Measurements from ENCODE around the gene TCF7L2. TPM values are rescaled to one million over a fixed set of nuclear protein-coding genes. Genes with fewer than 3 reads are reported as not detected.

The TCF7L2 gene
- total RNA-seq, 1 experiment from 2014 or later, result 14.8 TPM

GRCh38 chr10:112956631-112957350, 6.7 kb downstream of the TCF7L2 start:
- DNase-seq, result no peak
- H3K9me2 ChIP-seq (ENCODE audit: insufficient read depth), result no peaks in the 10 kb centered on the region
- no peaks in the 10 kb centered on the region for H3K27me3 ChIP-seq (ENCODE audit: insufficient read depth, low read depth)
- H4K20me1 ChIP-seq (ENCODE audit: insufficient read depth), result no peaks in the 10 kb centered on the region
- TF ChIP-seq EZH2 (IDR thresholded peaks at IDR 0.05; ENCODE audit: low read depth), result no peak
- intact Hi-C loops (cut with micrococcal nuclease; ENCODE audit: unreplicated experiment), result loop anchor here (10.0 kb wide), 2 partner anchors 212 to 392 kb away; no protein-coding TSS in a partner anchor
- H3F3A ChIP-seq (ENCODE audit: insufficient read depth, low read depth), result peaks cover 3% of the 10 kb centered on the region; the same call in 1 of the 2 replicates
- no peaks in the 10 kb centered on the region for H3K36me3 ChIP-seq (ENCODE audit: low read depth)
- peaks cover 30% of the 10 kb centered on the region for H3K4me1 ChIP-seq (replicated peaks; ENCODE audit: insufficient read depth)
- ChIA-PET POLR2A (ENCODE audit: unreplicated experiment) (no interaction called here), CTCF (no interaction called here)
- H3K4me3 ChIP-seq, result no peak overlapping the region
- no peak overlapping the region for H2AFZ ChIP-seq
- no peak overlapping the region for H3K27ac ChIP-seq
- H3K4me2 ChIP-seq, result no peak overlapping the region
- no TSS peak for BruUV-seq (replicated peaks)
- H3K9me3 ChIP-seq (ENCODE audit: insufficient read depth, low read depth), result no peaks in the 10 kb centered on the region
- peaks cover 62% of the 10 kb centered on the region for H3K79me2 ChIP-seq (ENCODE audit: low read depth)

GRCh38 chr10:112957640-112958092, 7.6 kb downstream of the TCF7L2 start:
- Histone ChIP-seq H3K27ac (no peak overlapping the region), H3K27me3 (ENCODE audit: insufficient read depth, low read depth) (no peaks in the 10 kb centered on the region), H3F3A (ENCODE audit: insufficient read depth, low read depth) (no peaks in the 10 kb centered on the region), H3K4me1 (replicated peaks; ENCODE audit: insufficient read depth) (peaks cover 30% of the 10 kb centered on the region), H3K4me2 (no peak overlapping the region), H3K9me3 (ENCODE audit: insufficient read depth, low read depth) (no peaks in the 10 kb centered on the region), H2AFZ (no peak overlapping the region), H3K79me2 (ENCODE audit: low read depth) (peaks cover 53% of the 10 kb centered on the region), H3K36me3 (ENCODE audit: low read depth) (no peaks in the 10 kb centered on the region), H3K9me2 (ENCODE audit: insufficient read depth) (no peaks in the 10 kb centered on the region), H3K4me3 (no peak overlapping the region), H4K20me1 (ENCODE audit: insufficient read depth) (no peaks in the 10 kb centered on the region)
- no TSS peak for BruUV-seq (replicated peaks)
- intact Hi-C loops (cut with micrococcal nuclease; ENCODE audit: unreplicated experiment), result loop anchor here (10.0 kb wide), 2 partner anchors 213 to 393 kb away; no protein-coding TSS in a partner anchor
- ChIA-PET CTCF (no interaction called here), POLR2A (ENCODE audit: unreplicated experiment) (no interaction called here)
- no peak for DNase-seq
- TF ChIP-seq EZH2 (IDR thresholded peaks at IDR 0.05; ENCODE audit: low read depth) (no peak), CTCF (conservative IDR thresholded peaks at IDR 0.05) (no peak)

GRCh38 chr10:112958275-112958995, 8.4 kb downstream of the TCF7L2 start:
- Histone ChIP-seq H3K27ac (no peak overlapping the region), H4K20me1 (ENCODE audit: insufficient read depth) (no peaks in the 10 kb centered on the region), H3K9me3 (ENCODE audit: insufficient read depth, low read depth) (no peaks in the 10 kb centered on the region), H3K79me2 (ENCODE audit: low read depth) (peaks cover 45% of the 10 kb centered on the region), H3K36me3 (ENCODE audit: low read depth) (no peaks in the 10 kb centered on the region), H2AFZ (no peak overlapping the region), H3K27me3 (ENCODE audit: insufficient read depth, low read depth) (no peaks in the 10 kb centered on the region), H3K9me2 (ENCODE audit: insufficient read depth) (no peaks in the 10 kb centered on the region), H3K4me2 (no peak overlapping the region), H3K4me3 (no peak overlapping the region), H3K4me1 (replicated peaks; ENCODE audit: insufficient read depth) (peaks cover 31% of the 10 kb centered on the region), H3F3A (ENCODE audit: insufficient read depth, low read depth) (no peaks in the 10 kb centered on the region)
- intact Hi-C loops (cut with micrococcal nuclease; ENCODE audit: unreplicated experiment), result loop anchor here (10.0 kb wide), 2 partner anchors 214 to 394 kb away; no protein-coding TSS in a partner anchor
- BruUV-seq (replicated peaks), result no TSS peak
- CTCF ChIA-PET, result no interaction called here
- no peak for TF ChIP-seq EZH2 (IDR thresholded peaks at IDR 0.05; ENCODE audit: low read depth)
- TF ChIP-seq CTCF (conservative IDR thresholded peaks at IDR 0.05), result no peak
- POLR2A ChIA-PET (ENCODE audit: unreplicated experiment), result no interaction called here
- no peak for DNase-seq
